ENCODE results near the gene HK3. TPM values are rescaled to one million over a fixed set of nuclear protein-coding genes. Genes with fewer than 3 reads are reported as not detected.

Gene HK3, protein sequence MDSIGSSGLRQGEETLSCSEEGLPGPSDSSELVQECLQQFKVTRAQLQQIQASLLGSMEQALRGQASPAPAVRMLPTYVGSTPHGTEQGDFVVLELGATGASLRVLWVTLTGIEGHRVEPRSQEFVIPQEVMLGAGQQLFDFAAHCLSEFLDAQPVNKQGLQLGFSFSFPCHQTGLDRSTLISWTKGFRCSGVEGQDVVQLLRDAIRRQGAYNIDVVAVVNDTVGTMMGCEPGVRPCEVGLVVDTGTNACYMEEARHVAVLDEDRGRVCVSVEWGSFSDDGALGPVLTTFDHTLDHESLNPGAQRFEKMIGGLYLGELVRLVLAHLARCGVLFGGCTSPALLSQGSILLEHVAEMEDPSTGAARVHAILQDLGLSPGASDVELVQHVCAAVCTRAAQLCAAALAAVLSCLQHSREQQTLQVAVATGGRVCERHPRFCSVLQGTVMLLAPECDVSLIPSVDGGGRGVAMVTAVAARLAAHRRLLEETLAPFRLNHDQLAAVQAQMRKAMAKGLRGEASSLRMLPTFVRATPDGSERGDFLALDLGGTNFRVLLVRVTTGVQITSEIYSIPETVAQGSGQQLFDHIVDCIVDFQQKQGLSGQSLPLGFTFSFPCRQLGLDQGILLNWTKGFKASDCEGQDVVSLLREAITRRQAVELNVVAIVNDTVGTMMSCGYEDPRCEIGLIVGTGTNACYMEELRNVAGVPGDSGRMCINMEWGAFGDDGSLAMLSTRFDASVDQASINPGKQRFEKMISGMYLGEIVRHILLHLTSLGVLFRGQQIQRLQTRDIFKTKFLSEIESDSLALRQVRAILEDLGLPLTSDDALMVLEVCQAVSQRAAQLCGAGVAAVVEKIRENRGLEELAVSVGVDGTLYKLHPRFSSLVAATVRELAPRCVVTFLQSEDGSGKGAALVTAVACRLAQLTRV
- total RNA-seq (2014; rRNA removed; shearing (Covaris generic)) = not detected in 2 replicates

DNA sequence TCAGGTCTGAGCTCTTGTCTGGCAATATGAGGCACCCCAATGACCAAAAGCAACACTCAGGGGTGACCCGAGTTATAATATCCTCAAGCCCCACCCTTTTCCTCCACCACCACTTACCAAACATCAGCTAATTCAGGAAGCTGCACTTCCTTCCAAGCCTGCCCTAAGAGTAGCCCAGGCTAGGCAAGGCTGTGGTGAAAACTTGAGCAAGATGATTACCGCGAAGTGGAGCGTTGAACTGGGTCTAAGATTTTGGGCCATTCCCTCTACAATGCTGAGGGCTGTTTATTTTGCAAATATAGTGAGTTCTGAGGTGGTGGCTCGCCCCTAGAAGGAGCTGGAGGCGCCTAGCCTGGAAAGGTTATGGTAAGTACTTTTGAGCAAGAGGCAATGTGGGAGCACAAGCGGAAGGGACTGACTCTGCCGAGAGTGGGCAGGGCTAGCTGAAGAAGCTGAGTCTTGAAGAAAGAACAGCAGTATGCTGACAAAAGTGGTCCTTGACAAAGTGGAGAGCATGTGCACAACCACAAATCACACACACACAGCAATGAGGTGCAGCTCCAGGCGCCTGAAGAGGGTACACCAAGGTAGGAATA is at the start of gene HK3:
Gene HK3 (minus strand): TSS at position 51 of the 596 bp plus-strand sequence. CDS start 3,187 bp downstream, outside the sequence.
- no peak for DNase-seq (ENCODE audit: low read depth)

DNA sequence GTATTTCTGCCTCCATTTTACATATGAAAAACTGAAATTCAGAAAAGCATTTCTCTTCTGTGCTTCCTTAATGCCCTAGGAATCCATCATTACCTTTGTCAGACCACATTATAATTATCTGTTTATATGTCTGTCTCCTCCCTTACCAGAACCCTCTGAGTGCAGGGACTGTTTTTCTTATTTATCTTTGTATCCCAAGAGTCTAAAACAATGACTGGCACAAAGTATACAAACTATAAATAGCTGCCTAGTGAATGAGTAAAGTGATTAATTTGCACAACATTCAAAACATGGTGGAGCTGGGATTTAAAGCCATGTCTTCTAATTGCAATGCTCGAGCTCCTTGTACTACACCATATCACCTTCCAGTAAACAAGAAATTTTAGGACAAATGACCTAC is 49.3 kb upstream of the HK3 start:
- DNase-seq (ENCODE audit: low read depth) = peak; percentile 60

- no peak for DNase-seq (ENCODE audit: low read depth)
Observed at GRCh38 chr5:176947847-176948246, 48.7 kb upstream of the HK3 start.

GRCh38 chr5:176944268-176944667 is 45.1 kb upstream of the HK3 start:
- DNase-seq (ENCODE audit: low read depth) = no peak

GRCh38 chr5:176943816-176944215 is 44.7 kb upstream of the HK3 start:
- no peak for DNase-seq (ENCODE audit: low read depth)

DNA sequence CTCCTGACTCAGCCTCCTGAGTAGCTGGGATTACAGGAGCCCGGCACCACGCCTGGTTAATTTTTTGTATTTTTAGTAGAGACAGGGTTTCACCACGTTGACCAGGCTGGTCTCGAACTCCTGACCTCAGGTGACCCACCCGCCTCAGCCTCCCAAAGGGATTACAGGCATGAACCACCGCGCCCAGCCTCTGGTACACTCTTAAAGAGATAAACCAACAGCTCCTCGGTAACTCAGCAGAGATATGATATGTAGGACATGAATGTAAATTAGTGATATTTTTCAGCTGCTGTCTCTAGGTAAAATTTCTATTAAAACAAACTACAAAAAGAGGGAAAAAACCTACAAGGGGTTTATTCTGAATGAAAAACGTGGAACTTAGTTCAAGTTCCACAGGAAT is 42.8 kb upstream of the HK3 start:
- no peak for DNase-seq (ENCODE audit: low read depth)

GRCh38 chr5:176938472-176938871 is 39.3 kb upstream of the HK3 start:
- no peak for DNase-seq (ENCODE audit: low read depth)

GRCh38 chr5:176935017-176935416 is 35.9 kb upstream of the HK3 start:
- DNase-seq (ENCODE audit: low read depth) = no peak

DNA sequence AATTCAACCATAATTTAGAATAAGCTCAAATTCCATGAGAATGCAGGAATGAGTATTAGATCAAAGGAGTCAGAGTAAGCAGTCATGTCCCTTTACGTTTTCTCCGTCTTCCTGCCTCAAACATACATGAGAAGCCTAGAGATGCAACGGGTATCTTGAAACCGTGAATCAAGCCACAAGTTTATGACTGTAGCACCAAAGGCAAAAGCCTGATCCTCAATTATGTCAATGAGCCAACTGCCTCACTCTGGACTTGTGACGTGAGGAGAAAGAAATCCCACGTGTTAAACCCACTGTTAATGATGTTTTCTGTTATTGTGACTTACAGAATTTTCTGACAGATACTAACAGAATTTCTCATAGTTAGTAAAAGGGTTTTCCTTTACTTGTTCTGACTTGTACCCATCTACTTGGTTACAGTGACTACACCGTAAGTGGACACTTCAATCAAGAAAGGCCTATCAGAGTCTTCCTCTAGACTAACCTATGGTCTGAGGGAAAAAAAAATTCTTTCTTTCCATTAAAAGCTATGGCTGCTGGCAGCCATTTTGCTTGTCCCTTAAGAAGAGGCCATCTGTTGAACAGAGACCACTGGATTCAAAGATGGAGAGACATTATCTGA is 35.3 kb upstream of the HK3 start:
- DNase-seq (ENCODE audit: low read depth) = no peak

GRCh38 chr5:176929654-176930053 is 30.5 kb upstream of the HK3 start:
- peak; percentile 9 for DNase-seq (ENCODE audit: low read depth)

- no peak for DNase-seq (ENCODE audit: low read depth)
Observed at GRCh38 chr5:176927562-176927961, 28.4 kb upstream of the HK3 start.

DNA sequence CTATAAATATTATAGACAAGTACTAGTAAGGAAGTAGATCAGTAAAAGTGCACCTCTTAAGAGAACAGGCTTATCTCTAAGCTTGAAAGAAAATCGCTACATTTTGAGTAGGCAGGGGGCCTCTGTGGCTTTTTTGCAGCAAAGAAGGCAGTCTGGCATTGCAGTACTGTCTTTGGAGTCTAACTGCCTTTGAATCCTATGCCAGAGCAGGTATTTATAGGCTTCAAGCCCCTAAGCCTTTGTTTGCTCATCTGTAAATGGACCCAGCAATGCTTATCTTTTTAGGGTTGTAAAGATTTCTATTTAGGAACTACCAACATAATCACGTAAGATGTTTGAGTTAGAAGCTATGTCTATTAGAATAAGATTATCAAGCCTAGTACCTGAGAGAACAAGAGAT is 23.7 kb upstream of the HK3 start:
- no peak for DNase-seq (ENCODE audit: low read depth)

DNA sequence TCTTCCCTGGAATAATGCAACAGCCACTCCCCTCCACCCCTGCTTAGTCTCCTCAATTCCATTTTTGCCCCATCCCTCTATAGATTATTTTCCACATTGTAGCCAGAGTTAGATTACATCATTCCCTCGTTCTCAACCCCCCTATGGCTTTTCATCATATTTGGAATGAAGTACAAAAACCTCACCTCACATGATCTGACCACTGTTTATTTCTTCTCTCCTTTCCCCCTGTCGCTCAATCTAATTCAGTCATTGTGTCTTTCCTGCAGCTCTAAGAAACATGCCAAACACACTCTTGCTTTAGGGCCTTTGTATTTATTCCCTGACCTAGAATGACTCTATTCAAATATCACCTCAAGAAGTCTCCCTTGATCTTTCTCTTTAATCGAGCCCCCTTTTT is 22.6 kb upstream of the HK3 start:
- no peak for DNase-seq (ENCODE audit: low read depth)

GRCh38 chr5:176918613-176919012 is 19.5 kb upstream of the HK3 start:
- no peak for DNase-seq (ENCODE audit: low read depth)

GRCh38 chr5:176916337-176916736 is 17.2 kb upstream of the HK3 start:
- peak; percentile 14 for DNase-seq (ENCODE audit: low read depth)

DNA sequence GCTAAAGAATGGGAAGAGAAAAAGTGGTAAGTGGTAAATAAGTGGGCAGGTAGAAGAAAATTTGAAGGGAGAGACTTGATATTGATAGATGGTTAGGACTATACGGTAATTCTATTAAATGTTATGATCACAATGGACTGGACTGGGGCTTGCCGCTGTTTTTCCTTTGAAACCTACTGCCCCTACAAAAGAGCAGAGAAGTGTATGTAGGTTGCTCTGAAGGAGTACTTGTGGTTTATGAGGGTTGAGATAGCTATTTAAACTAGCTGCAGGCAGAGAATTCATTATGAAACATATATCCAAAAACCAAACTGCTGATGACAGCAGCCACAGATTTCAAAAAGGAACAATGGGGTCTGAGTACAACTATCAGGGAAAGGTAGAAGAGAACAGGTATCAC is 16.8 kb upstream of the HK3 start:
- no peak for DNase-seq (ENCODE audit: low read depth)

- DNase-seq (ENCODE audit: low read depth) = no peak
Observed at GRCh38 chr5:176912115-176912514, 13.0 kb upstream of the HK3 start.

DNA sequence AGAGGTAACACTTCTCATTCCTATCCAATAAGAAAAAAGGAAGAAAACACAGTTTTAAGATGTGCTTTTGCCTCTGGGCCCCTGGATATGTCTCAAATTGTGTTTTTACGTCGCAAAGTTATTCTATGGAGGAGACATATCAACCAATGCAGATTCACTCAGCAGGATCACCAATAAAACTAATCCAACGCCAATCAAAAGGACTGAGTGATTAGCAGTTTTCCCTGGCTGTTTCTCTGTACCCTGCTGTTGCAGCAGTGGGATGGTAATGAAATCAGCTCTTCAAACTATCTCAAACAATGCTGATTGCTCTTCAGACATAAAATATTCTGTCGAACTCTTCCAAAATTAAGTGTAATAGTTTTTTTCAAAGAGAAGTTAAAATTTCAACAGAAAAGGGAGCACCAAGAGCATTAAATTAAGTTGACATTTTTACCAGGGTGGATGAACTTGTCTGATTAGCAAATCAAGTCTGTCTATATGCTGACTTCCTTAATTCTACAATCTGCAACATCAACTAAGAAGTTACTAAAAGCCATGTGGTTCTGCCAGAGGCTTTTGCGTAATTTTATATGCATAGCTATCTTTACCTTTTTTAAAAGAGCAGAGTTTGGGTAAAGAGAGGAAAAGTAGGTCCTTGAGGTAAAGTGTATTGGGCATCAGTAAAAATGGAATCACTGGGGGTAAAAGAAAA is 9.7 kb upstream of the HK3 start:
- no peak for DNase-seq (ENCODE audit: low read depth)

DNA sequence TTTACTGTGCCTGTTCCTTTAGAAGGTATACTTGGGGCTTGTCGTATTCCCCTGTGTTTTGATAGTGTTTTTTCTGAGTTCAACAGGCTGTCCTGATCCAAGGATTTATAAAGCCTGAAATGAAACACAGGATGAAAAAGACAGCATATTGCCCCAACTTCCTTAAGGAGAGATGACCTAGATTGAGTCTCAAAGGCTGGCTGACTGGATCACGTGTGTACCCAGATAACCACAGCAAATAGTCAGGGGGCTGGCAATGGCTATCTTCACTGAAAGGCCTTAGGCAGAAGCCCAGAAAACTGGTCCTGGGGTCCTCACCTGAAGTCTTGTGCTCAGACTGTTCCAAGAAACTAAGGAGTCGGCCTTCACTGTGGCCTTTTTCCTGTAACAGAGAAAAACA is 7.7 kb upstream of the HK3 start:
- no peak for DNase-seq (ENCODE audit: low read depth)

- no peak for DNase-seq (ENCODE audit: low read depth)
Observed at GRCh38 chr5:176906126-176906525, 7.0 kb upstream of the HK3 start.

DNA sequence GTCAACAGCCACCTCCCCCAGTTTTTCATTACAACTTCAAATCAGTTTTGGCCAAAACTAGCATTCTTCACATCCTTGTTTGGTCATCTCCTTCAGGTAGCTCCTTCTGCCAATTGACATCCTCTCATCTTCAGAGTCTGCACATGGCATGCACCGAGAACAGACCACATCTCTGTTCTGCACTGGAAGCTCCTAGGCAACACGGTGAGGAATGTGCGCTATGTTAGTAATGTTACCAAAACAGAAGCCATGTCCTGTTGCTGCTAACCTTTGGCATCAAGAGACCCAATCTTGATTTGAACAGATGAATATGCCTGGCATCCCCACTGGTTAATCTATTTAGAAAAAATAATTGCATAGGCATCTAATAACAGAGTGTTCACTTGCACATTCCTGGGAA is 5.1 kb upstream of the HK3 start:
- no peak for DNase-seq (ENCODE audit: low read depth)
